ENCODE data around the gene TNPO2.

Gene TNPO2

DNA sequence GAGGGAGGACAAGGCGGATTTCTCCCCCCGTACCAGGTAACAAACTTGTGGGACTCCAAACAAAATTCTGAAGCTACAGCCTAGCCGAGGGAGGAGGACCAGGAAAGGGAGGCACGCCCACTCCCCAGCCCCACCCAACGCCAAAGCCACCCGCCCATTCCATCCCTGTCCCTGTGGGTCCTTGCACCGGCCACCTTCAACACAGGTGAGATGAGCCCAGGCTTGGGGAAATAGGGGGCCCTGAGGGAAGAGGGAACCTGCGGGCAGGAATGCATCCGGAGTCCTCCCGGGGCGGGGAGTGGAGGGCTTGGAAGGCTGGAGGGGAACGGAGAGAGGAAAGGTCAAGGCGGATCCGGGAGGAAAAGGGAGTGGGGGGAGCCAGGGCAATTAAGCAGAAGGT is 27.9 kb upstream of the TNPO2 start, which contains the start of gene BEST2:
BEST2 (plus strand) TSS at position 157 of the 400 bp plus-strand sequence. CDS start 802 bp downstream, outside the sequence.
- no peak for TF ChIP-seq FOXP2 (optimal IDR thresholded peaks at IDR 0.05; ENCODE audit: borderline replicate concordance, extremely low read depth, extremely low read length, insufficient read depth)
- no peak for TF ChIP-seq SIN3A (IDR thresholded peaks at IDR 0.05; ENCODE audit: borderline replicate concordance, insufficient read depth, low read length)
- TF ChIP-seq POLR2AphosphoS5 (IDR thresholded peaks at IDR 0.05; ENCODE audit: low read depth, low read length) = no peak
- TF ChIP-seq TAF1 (IDR thresholded peaks at IDR 0.05; ENCODE audit: borderline replicate concordance, insufficient read depth, low read length) = no peak
- TF ChIP-seq, protein P1, sequence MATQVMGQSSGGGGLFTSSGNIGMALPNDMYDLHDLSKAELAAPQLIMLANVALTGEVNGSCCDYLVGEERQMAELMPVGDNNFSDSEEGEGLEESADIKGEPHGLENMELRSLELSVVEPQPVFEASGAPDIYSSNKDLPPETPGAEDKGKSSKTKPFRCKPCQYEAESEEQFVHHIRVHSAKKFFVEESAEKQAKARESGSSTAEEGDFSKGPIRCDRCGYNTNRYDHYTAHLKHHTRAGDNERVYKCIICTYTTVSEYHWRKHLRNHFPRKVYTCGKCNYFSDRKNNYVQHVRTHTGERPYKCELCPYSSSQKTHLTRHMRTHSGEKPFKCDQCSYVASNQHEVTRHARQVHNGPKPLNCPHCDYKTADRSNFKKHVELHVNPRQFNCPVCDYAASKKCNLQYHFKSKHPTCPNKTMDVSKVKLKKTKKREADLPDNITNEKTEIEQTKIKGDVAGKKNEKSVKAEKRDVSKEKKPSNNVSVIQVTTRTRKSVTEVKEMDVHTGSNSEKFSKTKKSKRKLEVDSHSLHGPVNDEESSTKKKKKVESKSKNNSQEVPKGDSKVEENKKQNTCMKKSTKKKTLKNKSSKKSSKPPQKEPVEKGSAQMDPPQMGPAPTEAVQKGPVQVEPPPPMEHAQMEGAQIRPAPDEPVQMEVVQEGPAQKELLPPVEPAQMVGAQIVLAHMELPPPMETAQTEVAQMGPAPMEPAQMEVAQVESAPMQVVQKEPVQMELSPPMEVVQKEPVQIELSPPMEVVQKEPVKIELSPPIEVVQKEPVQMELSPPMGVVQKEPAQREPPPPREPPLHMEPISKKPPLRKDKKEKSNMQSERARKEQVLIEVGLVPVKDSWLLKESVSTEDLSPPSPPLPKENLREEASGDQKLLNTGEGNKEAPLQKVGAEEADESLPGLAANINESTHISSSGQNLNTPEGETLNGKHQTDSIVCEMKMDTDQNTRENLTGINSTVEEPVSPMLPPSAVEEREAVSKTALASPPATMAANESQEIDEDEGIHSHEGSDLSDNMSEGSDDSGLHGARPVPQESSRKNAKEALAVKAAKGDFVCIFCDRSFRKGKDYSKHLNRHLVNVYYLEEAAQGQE (IDR thresholded peaks at IDR 0.05; ENCODE audit: insufficient read depth in 1 of 2, low read depth in 2 of 2, low read length in 2 of 2) = no peak

- TF ChIP-seq FOXP2 (optimal IDR thresholded peaks at IDR 0.05; ENCODE audit: borderline replicate concordance, extremely low read depth, extremely low read length, insufficient read depth) (no peak), POLR2AphosphoS5 (IDR thresholded peaks at IDR 0.05; ENCODE audit: low read depth, low read length) (no peak), SIN3A (IDR thresholded peaks at IDR 0.05; ENCODE audit: borderline replicate concordance, insufficient read depth, low read length) (no peak), TAF1 (IDR thresholded peaks at IDR 0.05; ENCODE audit: borderline replicate concordance, insufficient read depth, low read length) (no peak)
- TF ChIP-seq, protein P1 (IDR thresholded peaks at IDR 0.05; ENCODE audit: insufficient read depth in 1 of 2, low read depth in 2 of 2, low read length in 2 of 2) = no peak
Observed at GRCh38 chr19:12750851-12751250, 27.1 kb upstream of the TNPO2 start.

GRCh38 chr19:12749938-12750521 is 26.3 kb upstream of the TNPO2 start:
- TF ChIP-seq POLR2AphosphoS5 (IDR thresholded peaks at IDR 0.05; ENCODE audit: low read depth, low read length) = no peak
- TF ChIP-seq, protein P1 (IDR thresholded peaks at IDR 0.05; ENCODE audit: insufficient read depth in 1 of 2, low read depth in 2 of 2, low read length in 2 of 2) = 0 out of 4 replicates have a peak, but pooled peaks of 1 of the 2 experiments have one; percentile 23
- peak; percentile 42 for TF ChIP-seq FOXP2 (optimal IDR thresholded peaks at IDR 0.05; ENCODE audit: borderline replicate concordance, extremely low read depth, extremely low read length, insufficient read depth)
- no peak for TF ChIP-seq SIN3A (IDR thresholded peaks at IDR 0.05; ENCODE audit: borderline replicate concordance, insufficient read depth, low read length)

- TF ChIP-seq POLR2AphosphoS5 (IDR thresholded peaks at IDR 0.05; ENCODE audit: low read depth, low read length) (no peak; the same call in 1 of the 2 replicates), SIN3A (IDR thresholded peaks at IDR 0.05; ENCODE audit: borderline replicate concordance, insufficient read depth, low read length) (no peak), FOXP2 (optimal IDR thresholded peaks at IDR 0.05; ENCODE audit: borderline replicate concordance, extremely low read depth, extremely low read length, insufficient read depth) (no peak)
- TF ChIP-seq, protein P1 (IDR thresholded peaks at IDR 0.05; ENCODE audit: insufficient read depth in 1 of 2, low read depth in 2 of 2, low read length in 2 of 2) = no peak
Observed at GRCh38 chr19:12748489-12748888, 24.8 kb upstream of the TNPO2 start.
